Stimulated activated CD4-positive, alpha-beta T cell treated with anti-CD3 and anti-CD28 coated beads, Interleukin-15, amount 100 ng/mL, for 24 hours (primary cell): ENCODE results near the gene RPA3.

ENCODE experiments used
- DNase-seq: peaks from one replicate; pipeline ENCODE4 v3.0.0-alpha.2; 2020

The RPA3 gene

GRCh38 chr7:7731732-7732131 lies 13.3 kb upstream of the RPA3 start:
- DNase-seq = no peak

GRCh38 chr7:7720750-7721621 lies 2.6 kb upstream of the RPA3 start:
- no peak for DNase-seq

- no peak for DNase-seq
Measured at GRCh38 chr7:7720193-7720592, 1.8 kb upstream of the RPA3 start.

- peak; percentile 56 for DNase-seq
Measured at GRCh38 chr7:7719236-7719635, 829 bp upstream of the RPA3 start.

- DNase-seq = no peak
Measured at GRCh38 chr7:7713730-7714129, 4.7 kb downstream of the RPA3 start.

GRCh38 chr7:7710469-7710868 lies 7.9 kb downstream of the RPA3 start:
- no peak for DNase-seq

- DNase-seq = no peak
Measured at GRCh38 chr7:7709291-7709690, 9.1 kb downstream of the RPA3 start.

- DNase-seq = no peak
Measured at GRCh38 chr7:7707806-7708205, 10.6 kb downstream of the RPA3 start.

GRCh38 chr7:7707246-7707645 lies 11.2 kb downstream of the RPA3 start:
- DNase-seq = no peak

GRCh38 chr7:7706556-7707172 lies 11.7 kb downstream of the RPA3 start:
- DNase-seq = no peak

GRCh38 chr7:7706101-7706511 lies 12.3 kb downstream of the RPA3 start:
- DNase-seq = no peak

- no peak for DNase-seq
Measured at GRCh38 chr7:7705318-7705717, 13.1 kb downstream of the RPA3 start.

GRCh38 chr7:7704867-7705266 lies 13.5 kb downstream of the RPA3 start:
- no peak for DNase-seq

GRCh38 chr7:7703427-7703826 lies 15.0 kb downstream of the RPA3 start:
- no peak for DNase-seq

- no peak for DNase-seq
Measured at GRCh38 chr7:7702826-7703225, 15.6 kb downstream of the RPA3 start.

GRCh38 chr7:7701527-7701926 lies 16.9 kb downstream of the RPA3 start:
- no peak for DNase-seq

GRCh38 chr7:7699970-7700369 lies 18.4 kb downstream of the RPA3 start:
- no peak for DNase-seq

- no peak for DNase-seq
Measured at GRCh38 chr7:7699380-7699779, 19.0 kb downstream of the RPA3 start.

GRCh38 chr7:7698930-7699329 lies 19.5 kb downstream of the RPA3 start:
- DNase-seq = no peak

- DNase-seq = no peak
Measured at GRCh38 chr7:7696458-7697119, 21.8 kb downstream of the RPA3 start.

GRCh38 chr7:7695111-7695817 lies 23.1 kb downstream of the RPA3 start:
- DNase-seq = no peak

- DNase-seq = no peak
Measured at GRCh38 chr7:7694542-7694941, 23.9 kb downstream of the RPA3 start.

- no peak for DNase-seq
Measured at GRCh38 chr7:7693881-7694280, 24.5 kb downstream of the RPA3 start.
